ENCODE data around the gene PDILT.
"Not testable (repeated sequence)": the region's sequence is repeated elsewhere in the genome, so short reads cannot be mapped to it uniquely, and the experiment has no call there.

Gene PDILT

GRCh38 chr16:20320178-20320577 is 84.4 kb downstream of the PDILT start:
- DNase-seq = no peak

GRCh38 chr16:20319406-20319805 is 85.1 kb downstream of the PDILT start:
- no peak for DNase-seq

GRCh38 chr16:20318437-20318836 is 86.1 kb downstream of the PDILT start:
- no peak for DNase-seq

DNA sequence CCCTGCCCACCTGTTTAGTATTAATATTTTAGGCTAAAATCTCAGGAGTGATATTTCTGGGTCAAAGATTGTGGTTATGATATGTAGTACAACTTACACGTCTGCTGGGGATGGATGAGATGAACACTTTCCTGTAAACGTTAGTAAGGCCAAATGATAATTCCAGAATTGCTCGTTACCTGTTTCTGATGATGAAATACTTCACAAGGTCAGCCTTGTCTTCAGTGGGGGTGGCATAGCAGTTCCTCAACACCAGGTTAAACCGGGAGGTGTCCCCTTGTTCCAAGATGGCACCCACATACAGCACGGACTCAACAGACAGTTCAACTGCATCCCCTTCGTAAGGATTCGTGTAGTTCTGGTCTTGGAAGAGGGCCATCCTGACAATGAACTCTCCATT is 86.5 kb downstream of the PDILT start:
- no peak for DNase-seq

DNA sequence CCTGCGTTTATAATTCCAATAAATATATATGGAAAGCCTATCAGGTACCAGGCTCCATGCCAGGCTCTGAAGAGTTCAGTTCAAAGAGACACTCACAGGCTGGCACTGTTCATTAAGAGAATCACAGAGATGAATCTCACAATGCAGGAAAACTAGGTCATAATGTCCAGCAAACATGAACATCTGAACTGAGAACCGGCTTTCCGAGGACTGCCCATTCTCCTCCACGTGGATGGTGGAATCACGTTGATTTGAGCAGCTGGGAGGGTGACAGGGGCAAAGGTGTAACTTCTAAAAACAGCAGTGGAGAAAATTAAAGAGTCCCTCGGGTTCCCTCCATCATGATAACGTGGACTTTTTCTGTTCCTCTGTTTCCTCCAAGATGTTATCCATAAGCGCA is 87.4 kb downstream of the PDILT start:
- DNase-seq = no peak

- no peak for DNase-seq
Observed at GRCh38 chr16:20316715-20317114, 87.8 kb downstream of the PDILT start.

GRCh38 chr16:20315764-20316163 is 88.8 kb downstream of the PDILT start:
- DNase-seq = no peak

GRCh38 chr16:20314575-20314974 is 90.0 kb downstream of the PDILT start:
- no peak for DNase-seq

DNA sequence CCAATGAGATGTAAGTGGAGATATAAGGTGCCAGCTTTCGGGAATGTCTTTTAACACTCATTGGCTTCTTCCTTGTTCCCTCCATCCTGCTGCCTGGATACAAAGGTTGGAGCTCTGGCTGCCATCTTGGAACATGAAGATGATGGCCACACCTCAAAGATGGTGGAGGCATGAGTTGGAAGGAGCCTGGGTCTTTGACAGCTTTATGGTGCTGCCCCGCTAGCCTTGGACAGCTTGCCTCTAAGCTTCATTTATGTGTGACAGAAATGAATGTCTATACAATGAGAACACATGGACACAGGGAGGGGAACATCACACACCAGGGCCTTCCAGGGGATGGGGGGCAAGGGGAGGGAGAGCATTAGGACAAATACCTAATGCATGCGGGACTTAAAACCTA is 90.8 kb downstream of the PDILT start:
- DNase-seq = no peak

DNA sequence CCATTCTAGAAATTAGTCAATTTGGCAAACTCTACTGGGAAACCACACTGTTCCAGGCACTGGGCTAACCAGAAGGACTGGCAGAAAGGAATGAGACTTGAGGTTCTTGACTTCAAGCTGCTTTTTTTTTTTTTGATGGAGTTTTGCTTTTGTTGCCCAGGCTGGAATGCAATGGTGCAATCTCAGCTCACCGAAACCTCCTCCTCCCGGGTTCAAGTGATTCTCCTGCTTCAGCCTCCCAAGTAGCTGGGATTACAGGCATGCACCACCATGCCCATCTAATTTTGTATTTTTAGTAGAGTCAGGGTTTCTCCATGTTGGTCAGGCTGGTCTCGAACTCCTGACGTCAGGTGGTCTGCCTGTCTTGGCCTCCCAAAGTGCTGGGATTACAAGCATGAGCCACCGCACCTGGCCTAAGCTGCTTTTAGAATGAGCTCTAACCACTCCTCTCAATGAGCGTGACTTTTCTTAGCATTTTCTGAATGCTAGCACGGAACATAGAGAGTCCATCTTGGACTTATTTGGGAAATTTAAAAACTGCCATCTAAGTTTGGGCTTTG is 91.9 kb downstream of the PDILT start:
- DNase-seq = not testable (repeated sequence)

GRCh38 chr16:20311548-20311947 is 93.0 kb downstream of the PDILT start:
- DNase-seq = no peak

DNA sequence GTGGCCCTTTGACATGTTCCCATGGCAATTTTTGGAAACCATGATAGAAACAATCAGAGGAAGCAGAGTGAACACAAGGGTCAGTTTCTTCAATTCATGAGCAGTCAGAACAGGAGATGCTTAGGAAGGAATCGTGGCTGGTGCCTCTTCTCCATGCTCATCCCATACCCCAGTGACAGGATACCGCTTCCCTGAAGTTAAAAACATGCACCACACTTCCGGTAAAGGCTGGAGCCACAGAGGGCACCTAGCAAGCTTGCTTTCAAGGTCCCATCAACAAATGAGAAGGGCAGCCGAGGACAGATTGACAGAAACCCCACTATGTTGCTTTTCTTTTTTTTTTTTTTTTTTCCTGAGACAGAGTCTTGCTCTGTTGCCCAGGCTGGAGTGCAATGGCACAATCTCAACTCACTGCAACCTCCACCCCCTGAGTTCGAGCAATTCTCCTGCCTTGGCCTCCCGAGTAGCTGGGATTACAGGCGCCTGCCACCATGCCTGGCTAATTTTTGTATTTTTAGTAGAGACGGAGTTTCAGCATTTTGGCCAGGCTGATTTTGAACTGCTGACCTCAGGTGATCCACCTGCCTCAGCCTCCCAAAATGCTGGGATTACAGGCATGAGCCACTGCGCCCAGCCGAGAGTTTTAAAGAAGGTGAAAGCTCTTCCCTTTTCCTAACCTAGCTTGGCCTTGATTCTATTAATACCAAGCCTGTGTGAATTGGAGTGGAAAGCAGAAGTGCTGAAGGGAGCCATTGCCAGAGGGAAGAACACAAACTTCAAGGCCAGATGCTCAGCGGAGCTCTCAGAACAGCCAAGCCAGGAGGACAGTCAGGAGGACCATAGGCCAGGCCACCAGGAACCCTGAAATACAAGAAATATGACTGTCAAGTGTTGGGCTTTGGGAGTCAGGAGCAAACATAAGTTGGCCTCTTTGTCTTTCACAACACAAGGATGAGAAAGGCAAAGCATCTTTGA is 93.8 kb downstream of the PDILT start:
- no peak for DNase-seq

- no peak for DNase-seq
Observed at GRCh38 chr16:20309786-20310185, 94.8 kb downstream of the PDILT start.
